OCI-LY1 (cell line): Measurements from ENCODE around the gene TCP11L2.

ENCODE experiments used
- H2AFZ ChIP-seq: fragments of 200-600 bp; sonication (generic), shearing (Covaris generic); 2 replicates; pipeline ENCODE4 v1.6.0; 2014; ENCODE audit warnings: antibody characterized with exemption, mild to moderate bottlenecking, low read length
- H3F3A ChIP-seq: fragments of 200-600 bp; sonication (generic), shearing (Covaris generic); 2 replicates; pipeline ENCODE4 v1.6.0; 2014; ENCODE audit warnings: mild to moderate bottlenecking, antibody characterized with exemption, low read length, moderate library complexity; ENCODE audit not compliant: insufficient read depth
- H3K27ac ChIP-seq: fragments of 200-600 bp; sonication (generic); 2 replicates; pipeline ENCODE4 v1.5.1; 2014; ENCODE audit warnings: low read length, mixed run types, mild to moderate bottlenecking, low read depth; ENCODE audit not compliant: poor library complexity, severe bottlenecking
- H3K27me3 ChIP-seq: fragments of 200-600 bp; sonication (generic); 2 replicates; pipeline ENCODE4 v1.6.0; 2014; ENCODE audit warnings: antibody characterized with exemption, mild to moderate bottlenecking, low read length, moderate library complexity; ENCODE audit not compliant: insufficient read depth
- H3K36me3 ChIP-seq: fragments of 200-600 bp; sonication (generic); 2 replicates; pipeline ENCODE4 v1.6.1; 2014; ENCODE audit warnings: mild to moderate bottlenecking, antibody characterized with exemption, low read length, moderate library complexity, mixed read lengths; ENCODE audit not compliant: insufficient read depth
- H3K4me1 ChIP-seq: fragments of 200-600 bp; sonication (generic); 2 replicates; pipeline ENCODE4 v1.5.1; 2014; ENCODE audit warnings: mild to moderate bottlenecking, low read length, moderate library complexity; ENCODE audit not compliant: insufficient read depth, severe bottlenecking
- H3K4me2 ChIP-seq: fragments of 200-600 bp; sonication (generic), shearing (Covaris generic); 2 replicates; pipeline ENCODE4 v1.6.1; 2014; ENCODE audit warnings: low read length
- H3K4me3 ChIP-seq: fragments of 200-600 bp; sonication (generic); 2 replicates; pipeline ENCODE4 v1.5.1; 2014; ENCODE audit warnings: low read length, low read depth, mild to moderate bottlenecking, mixed read lengths; ENCODE audit not compliant: poor library complexity, severe bottlenecking
- H3K79me2 ChIP-seq: fragments of 200-600 bp; shearing (Covaris generic); 2 replicates; pipeline ENCODE4 v1.6.1; 2016; ENCODE audit warnings: mixed run types, low read length, mixed read lengths; ENCODE audit not compliant: insufficient read depth
- H3K9ac ChIP-seq: fragments of 200-600 bp; sonication (generic), shearing (Covaris generic); 2 replicates; pipeline ENCODE4 v1.6.1; 2014; ENCODE audit warnings: mild to moderate bottlenecking, low read length, mixed read lengths
- H3K9me2 ChIP-seq: fragments of 200-600 bp; sonication (generic), shearing (Covaris generic); 2 replicates; pipeline ENCODE4 v1.6.1; 2014; ENCODE audit warnings: low read depth, mild to moderate bottlenecking, low read length, mixed read lengths
- H3K9me3 ChIP-seq: fragments of 200-600 bp; shearing (Covaris generic); 2 replicates; pipeline ENCODE4 v1.6.1; 2014; ENCODE audit warnings: low read length, mixed read lengths
- H4K20me1 ChIP-seq: fragments of 200-600 bp; sonication (generic), shearing (Covaris generic); 2 replicates; pipeline ENCODE4 v1.6.0; 2016; ENCODE audit warnings: mild to moderate bottlenecking, low read length; ENCODE audit not compliant: insufficient read depth
- CTCF ChIP-seq: fragments of 200-600 bp; sonication (generic), shearing (Covaris generic); IDR thresholded peaks from 2 replicates; pipeline ENCODE4 v1.5.1; 2017; ENCODE audit warnings: mild to moderate bottlenecking, antibody characterized with exemption, low read length, moderate library complexity, mixed read lengths
- EZH2 ChIP-seq: fragments of 200-600 bp; sonication (generic), shearing (Covaris generic); IDR thresholded peaks from 2 replicates; pipeline ENCODE4 v1.8.0; 2017; ENCODE audit warnings: borderline replicate concordance, mixed run types, mild to moderate bottlenecking, antibody characterized with exemption, low read length, moderate library complexity, mixed read lengths

TCP11L2 gene

GRCh38 chr12:106300761-106301160 is 1.8 kb upstream of the TCP11L2 start:
- Histone ChIP-seq H3F3A (no peaks in the 10 kb centered on the region), H3K79me2 (no peaks in the 10 kb centered on the region), H3K9ac (peak overlapping the region; percentile 59), H3K4me2 (peak overlapping the region; percentile 85), H4K20me1 (no peaks in the 10 kb centered on the region), H3K4me3 (peak overlapping the region; percentile 66), H3K9me3 (no peaks in the 10 kb centered on the region), H3K27ac (peak overlapping the region; percentile 99), H3K9me2 (no peaks in the 10 kb centered on the region), H3K27me3 (no peaks in the 10 kb centered on the region), H3K36me3 (no peaks in the 10 kb centered on the region), H2AFZ (no peak overlapping the region), H3K4me1 (peaks cover 77% of the 10 kb centered on the region)
- TF ChIP-seq CTCF: no peak
- no peak for TF ChIP-seq EZH2

GRCh38 chr12:106301241-106301610 is 1.3 kb upstream of the TCP11L2 start:
- Histone ChIP-seq H3K9ac (peak overlapping the region; percentile 59), H4K20me1 (no peaks in the 10 kb centered on the region), H3K27ac (peak overlapping the region; percentile 99), H3K4me3 (peak overlapping the region; percentile 66), H3F3A (no peaks in the 10 kb centered on the region), H3K79me2 (no peaks in the 10 kb centered on the region), H3K27me3 (no peaks in the 10 kb centered on the region), H3K4me1 (peaks cover 81% of the 10 kb centered on the region), H2AFZ (no peak overlapping the region), H3K9me3 (no peaks in the 10 kb centered on the region), H3K4me2 (peak overlapping the region; percentile 85), H3K9me2 (no peaks in the 10 kb centered on the region), H3K36me3 (no peaks in the 10 kb centered on the region)
- TF ChIP-seq EZH2: no peak
- no peak for TF ChIP-seq CTCF

GRCh38 chr12:106301611-106302321 is 767 bp upstream of the TCP11L2 start:
- peaks cover 84% of the 10 kb centered on the region for H3K4me1 ChIP-seq
- peak overlapping the region; percentile 66 for H3K4me3 ChIP-seq
- H3K4me2 ChIP-seq: peak overlapping the region; percentile 85
- H3K9ac ChIP-seq: peak overlapping the region; percentile 72
- no peaks in the 10 kb centered on the region for H3F3A ChIP-seq
- H3K9me3 ChIP-seq: no peaks in the 10 kb centered on the region
- no peaks in the 10 kb centered on the region for H4K20me1 ChIP-seq
- H3K79me2 ChIP-seq: no peaks in the 10 kb centered on the region
- H2AFZ ChIP-seq: no peak overlapping the region
- TF ChIP-seq EZH2: no peak
- TF ChIP-seq CTCF: no peak
- no peaks in the 10 kb centered on the region for H3K9me2 ChIP-seq
- no peaks in the 10 kb centered on the region for H3K27me3 ChIP-seq
- H3K27ac ChIP-seq: peak overlapping the region; percentile 99
- no peaks in the 10 kb centered on the region for H3K36me3 ChIP-seq
